GM21529 (cell line): ENCODE measurements around the gene TAF1C.

Source experiments
- ATAC-seq: cut with Tn5 transposase; IDR thresholded peaks from one replicate; pipeline ENCODE4 v1.9.1; 2021; ENCODE audit not compliant: unreplicated experiment

TAF1C gene

GRCh38 chr16:84132527-84133285 lies 54.2 kb downstream of the TAF1C start:
- ATAC-seq, result no peak

DNA sequence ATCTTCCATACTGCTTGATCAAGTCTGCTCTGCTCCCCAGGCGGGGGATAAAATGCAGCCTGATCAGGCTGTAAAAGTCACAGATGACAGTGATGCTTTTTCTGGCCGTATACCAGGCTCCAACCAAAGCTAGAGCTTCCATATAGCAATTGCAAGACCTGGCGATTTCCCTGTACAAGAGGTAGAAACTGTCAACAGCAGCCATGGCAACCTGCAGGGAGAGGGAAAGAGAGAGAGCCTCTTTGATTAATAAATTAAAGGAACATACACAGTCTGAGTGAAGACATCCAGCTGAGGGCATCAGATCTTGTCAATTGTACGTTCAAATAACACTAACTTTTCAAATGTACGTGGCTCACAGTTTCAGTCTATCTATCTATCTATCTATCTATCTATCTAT lies 55.7 kb downstream of the TAF1C start:
- no peak for ATAC-seq
